Hematopoietic multipotent progenitor cell treated with erythropoietin and hydrocortisone succinate and interleukin-3 and kit ligand, for 15 days (in vitro differentiated cells): ENCODE data around the gene BNIP2.
A peak's percentile ranks its signal among the peaks of the same experiment; 100 is the strongest.

Experiments used
- DNase-seq: peaks from one replicate; pipeline ENCODE4 v3.0.0-alpha.2; 2015; ENCODE audit warnings: low spot score

The BNIP2 gene

GRCh38 chr15:59622289-59622688, 66.8 kb downstream of the BNIP2 start:
- peak; percentile 16 for DNase-seq

GRCh38 chr15:59618406-59618805, 70.7 kb downstream of the BNIP2 start:
- no peak for DNase-seq

- no peak for DNase-seq
Observed at GRCh38 chr15:59616379-59616778, 72.7 kb downstream of the BNIP2 start.

- DNase-seq = no peak
Observed at GRCh38 chr15:59615661-59616060, 73.5 kb downstream of the BNIP2 start.

- DNase-seq = no peak
Observed at GRCh38 chr15:59614153-59614552, 75.0 kb downstream of the BNIP2 start.

GRCh38 chr15:59611276-59612260, 77.6 kb downstream of the BNIP2 start, which contains the start of gene GCNT3:
Gene GCNT3, plus strand, starts transcription at chr15:59611783. Its CDS starts 6,456 bp downstream, at chr15:59618239.
- no peak for DNase-seq

- DNase-seq = no peak
Observed at GRCh38 chr15:59609730-59610712, 79.1 kb downstream of the BNIP2 start.
